IMR-90 (cell line): ENCODE data around the gene SAA1. TPM values are rescaled to one million over a fixed set of nuclear protein-coding genes. Genes with fewer than 3 reads are reported as not detected.

Experiments used
- ATAC-seq: fragments of 200-7000 bp; cut with Tn5 transposase; 2 replicates; pipeline ENCODE4 v1.9.1; 2020; ENCODE audit warnings: low read depth, mild to moderate bottlenecking, moderate library complexity
- BruUV-seq: library from RNA; stranded (reverse); fragments of 400-500 nt; replicated peaks from 2 replicates; lab custom pipeline; 2021; lab: Mats Ljungman, UMichigan
- CTCF ChIA-PET: fragments of 300-600 bp; formaldehyde crosslinking; extraction: SDS; loops from one replicate; lab custom pipeline; 2021; ENCODE audit warnings: antibody characterized with exemption; lab: Yijun Ruan, JAX
- POLR2A ChIA-PET: fragments of 300-600 bp; sonication (Branson Sonifier 250); formaldehyde crosslinking; loops from one replicate; lab custom pipeline; 2022; ENCODE audit warnings: antibody characterized with exemption; ENCODE audit not compliant: unreplicated experiment; lab: Charles Lee
- DNase-seq: peaks from one replicate; pipeline ENCODE4 v3.0.0; 2013
- H2AFZ ChIP-seq: replicated peaks from 2 replicates; pipeline ENCODE3; 2013; ENCODE audit warnings: low read length, mild to moderate bottlenecking; ENCODE audit not compliant: poor library complexity
- H2AK5ac ChIP-seq: 2 replicates; pipeline ENCODE4 v1.6.1; 2013; ENCODE audit warnings: low read depth, low read length, inconsistent platforms
- H2AK9ac ChIP-seq: replicated peaks from 2 replicates; pipeline ENCODE3; 2013; ENCODE audit warnings: mild to moderate bottlenecking, low read depth, low read length, moderate library complexity; ENCODE audit not compliant: poor library complexity
- H2BK120ac ChIP-seq: 2 replicates; pipeline ENCODE4 v1.6.1; 2013; ENCODE audit warnings: low read depth, low read length, inconsistent platforms
- H2BK15ac ChIP-seq: 3 replicates; pipeline ENCODE4 v1.6.1; 2013; ENCODE audit warnings: low read depth, low read length, inconsistent platforms
- H2BK20ac ChIP-seq: 2 replicates; pipeline ENCODE4 v1.6.1; 2013; ENCODE audit warnings: low read depth, mild to moderate bottlenecking, inconsistent platforms, low read length, moderate library complexity
- H2BK5ac ChIP-seq: 2 replicates; pipeline ENCODE4 v1.6.1; 2013; ENCODE audit warnings: mild to moderate bottlenecking, low read depth, low read length, inconsistent platforms; ENCODE audit not compliant: poor library complexity, severe bottlenecking
- H3K14ac ChIP-seq: replicated peaks from 2 replicates; pipeline ENCODE4 v1.6.1; 2013; ENCODE audit warnings: low read depth, low read length, inconsistent platforms
- H3K18ac ChIP-seq: 2 replicates; pipeline ENCODE4 v1.6.1; 2013; ENCODE audit warnings: low read depth, low read length, control low read depth
- H3K23ac ChIP-seq: 2 replicates; pipeline ENCODE4 v1.6.1; 2013; ENCODE audit warnings: low read depth, low read length, inconsistent platforms
- H3K27ac ChIP-seq: 2 replicates; pipeline ENCODE4 v1.5.1; 2013; ENCODE audit warnings: mild to moderate bottlenecking, control low read depth, low read length; ENCODE audit not compliant: insufficient read depth
- H3K27me3 ChIP-seq: 2 replicates; pipeline ENCODE4 v1.6.1; 2013; ENCODE audit warnings: low read length; ENCODE audit not compliant: control insufficient read depth, insufficient read depth
- H3K36me3 ChIP-seq: 2 replicates; pipeline ENCODE4 v1.6.1; 2013; ENCODE audit warnings: low read length, mixed read lengths; ENCODE audit not compliant: control insufficient read depth, insufficient read depth
- H3K4ac ChIP-seq: 2 replicates; pipeline ENCODE4 v1.6.1; 2013; ENCODE audit warnings: low read depth, low read length, inconsistent platforms
- H3K4me1 ChIP-seq: 2 replicates; pipeline ENCODE4 v1.6.1; 2013; ENCODE audit warnings: low read length, mixed read lengths; ENCODE audit not compliant: control insufficient read depth, insufficient read depth
- H3K4me2 ChIP-seq: 2 replicates; pipeline ENCODE4 v1.6.1; 2013; ENCODE audit warnings: low read depth, mild to moderate bottlenecking, control low read depth, low read length, moderate library complexity
- H3K4me3 ChIP-seq: 2 replicates; pipeline ENCODE4 v1.5.1; 2013; ENCODE audit warnings: low read depth, mild to moderate bottlenecking, control low read depth, low read length, moderate library complexity; ENCODE audit not compliant: insufficient read depth
- H3K56ac ChIP-seq: 2 replicates; pipeline ENCODE4 v1.6.1; 2013; ENCODE audit warnings: low read length, inconsistent platforms; ENCODE audit not compliant: insufficient read depth; ENCODE audit errors: extremely low read depth
- H3K79me1 ChIP-seq, 2 experiments: 2 replicates each; pipeline ENCODE4 v1.6.1; 2013; ENCODE audit warnings: low read length in 2 of 2, inconsistent platforms in 1 of 2, low read depth in 1 of 2
- H3K9ac ChIP-seq: 2 replicates; pipeline ENCODE4 v1.6.1; 2013; ENCODE audit warnings: low read depth, low read length, control low read depth
- H3K9me1 ChIP-seq: 2 replicates; pipeline ENCODE4 v1.6.1; 2013; ENCODE audit warnings: low read length, inconsistent platforms; ENCODE audit not compliant: insufficient read depth
- H3K9me3 ChIP-seq: 2 replicates; pipeline ENCODE4 v1.6.1; 2013; ENCODE audit warnings: low read length; ENCODE audit not compliant: control insufficient read depth, insufficient read depth
- H4K20me1 ChIP-seq: 2 replicates; pipeline ENCODE4 v1.6.1; 2013; ENCODE audit warnings: low read length, inconsistent platforms; ENCODE audit not compliant: insufficient read depth
- H4K5ac ChIP-seq: 2 replicates; pipeline ENCODE4 v1.6.1; 2013; ENCODE audit warnings: mild to moderate bottlenecking, low read depth, low read length, control low read depth
- H4K8ac ChIP-seq, 2 experiments: 2 replicates each; pipeline ENCODE4 v1.6.1; 2013; ENCODE audit warnings: low read depth in 2 of 2, low read length in 2 of 2, control low read depth in 1 of 2, inconsistent platforms in 1 of 2
- H4K91ac ChIP-seq: 2 replicates; pipeline ENCODE4 v1.6.1; 2013; ENCODE audit warnings: low read depth, low read length, inconsistent platforms; ENCODE audit not compliant: insufficient read depth
- BHLHE40 ChIP-seq: fragments of 150-350 bp; IDR thresholded peaks from 2 replicates; pipeline ENCODE4 v1.6.1; 2016; ENCODE audit warnings: mild to moderate bottlenecking, low read depth, low read length
- MAFK ChIP-seq: IDR thresholded peaks from 2 replicates; pipeline ENCODE4 v1.6.1; 2012; ENCODE audit warnings: low read depth, low read length, improper control_type of control experiment
- MAZ ChIP-seq: IDR thresholded peaks from 2 replicates; pipeline ENCODE4 v1.6.1; 2012; ENCODE audit warnings: low read depth, mild to moderate bottlenecking, low read length, improper control_type of control experiment, moderate library complexity, borderline replicate concordance
- RAD21 ChIP-seq: IDR thresholded peaks from 2 replicates; pipeline ENCODE4 v1.6.1; 2012; ENCODE audit warnings: low read length, improper control_type of control experiment
- WGBS, 2 experiments: methylation state at CpG; one replicate each; pipeline versions ENCODE4 v1.1.5 to v1.1.7; 2013; ENCODE audit warnings: missing lambda C conversion rate in 2 of 2; ENCODE audit not compliant: insufficient read length in 1 of 2; ENCODE audit errors: extremely low coverage in 2 of 2; 5-methylcytosine and 5-hydroxymethylcytosine counted together
- dilution Hi-C: fragments of 300-500 bp; cut with HindIII; formaldehyde crosslinking; loops from one replicate; pipeline ENCODE4 v1.14.3; 2018; ENCODE audit warnings: low sequenced_read_pairs; ENCODE audit not compliant: unreplicated experiment
- in situ Hi-C: fragments of 300-500 bp; cut with MboI; formaldehyde crosslinking; loops from 3 replicates; pipeline ENCODE4 v1.14.3; 2019; ENCODE audit warnings: low sequenced_read_pairs, inconsistent platforms, mixed read lengths
- intact Hi-C: fragments of 100-400 bp; cut with micrococcal nuclease; formaldehyde crosslinking; loops from 2 replicates; pipeline ENCODE4 v1.10.0; 2022
- polyA plus RNA-seq, 3 experiments: library from polyadenylated mRNA; depleted of rRNA; stranded (reverse); fragments of >200 nt; gene quantifications; 2 replicates each; pipeline ENCODE4 v1.2.3, GENCODE V29; 2012; ENCODE audit warnings: low replicate concordance in 1 of 3
- total RNA-seq: library from RNA; depleted of rRNA; stranded (reverse); fragments of >200 nt; gene quantifications from 2 replicates; pipeline ENCODE4 v1.2.3, GENCODE V29; 2012
- TF ChIP-seq, protein P1 (sequence below): conservative IDR thresholded peaks from 2 replicates; pipeline ENCODE4 v1.5.1; 2012; ENCODE audit warnings: mild to moderate bottlenecking, low read depth, low read length, improper control_type of control experiment
- TF ChIP-seq, protein P2 (sequence below): fragments of 150-350 bp; IDR thresholded peaks from 2 replicates; pipeline ENCODE4 v1.6.1; 2017; ENCODE audit warnings: mild to moderate bottlenecking, antibody characterized with exemption, low read length, low read depth

Gene SAA1
- total and polyA plus RNA-seq, 2 of the 4 experiments (the other 2 are of a cell fraction), result not detected

DNA sequence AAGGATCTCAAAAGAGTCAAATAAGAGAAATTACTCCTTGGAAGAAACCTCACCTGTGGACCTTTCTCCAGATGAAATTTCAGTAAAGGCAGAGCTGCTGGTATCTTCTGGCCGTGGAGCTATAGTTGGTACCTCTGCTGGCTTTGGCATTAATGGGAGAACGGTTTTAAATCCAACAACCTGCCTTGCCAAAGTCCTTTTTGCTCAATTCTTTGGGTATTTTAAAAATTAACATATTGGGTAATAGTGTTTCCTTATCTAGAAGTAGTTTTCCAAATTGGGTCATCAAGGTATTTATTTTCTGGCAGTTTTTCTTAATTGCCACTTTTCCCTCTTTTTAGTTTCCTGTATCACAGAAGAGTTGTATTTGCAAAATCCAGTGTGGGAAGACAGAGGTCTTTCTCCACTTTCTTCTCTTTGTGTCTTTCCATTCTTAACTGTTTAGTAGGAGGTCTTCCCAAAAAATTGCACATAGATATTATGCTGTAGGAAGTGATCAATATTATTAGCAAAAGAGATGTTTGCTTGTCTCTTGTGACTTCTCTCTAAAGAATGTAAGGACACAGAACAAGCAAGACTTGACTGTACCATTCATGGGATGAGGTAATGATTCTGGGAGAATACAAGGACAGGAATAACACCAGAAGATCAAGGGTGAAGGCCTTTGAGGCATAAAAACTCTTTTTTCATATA is 29.3 kb upstream of the SAA1 start, which contains the start of gene SAA4:
Gene SAA4, minus strand, starts transcription at position 139 of the 693 bp plus-strand sequence. CDS start 876 bp downstream, outside the sequence.
- DNase-seq, result no peak
- no peaks in the 10 kb centered on the region for H3K9me3 ChIP-seq
- TF ChIP-seq, protein P1, sequence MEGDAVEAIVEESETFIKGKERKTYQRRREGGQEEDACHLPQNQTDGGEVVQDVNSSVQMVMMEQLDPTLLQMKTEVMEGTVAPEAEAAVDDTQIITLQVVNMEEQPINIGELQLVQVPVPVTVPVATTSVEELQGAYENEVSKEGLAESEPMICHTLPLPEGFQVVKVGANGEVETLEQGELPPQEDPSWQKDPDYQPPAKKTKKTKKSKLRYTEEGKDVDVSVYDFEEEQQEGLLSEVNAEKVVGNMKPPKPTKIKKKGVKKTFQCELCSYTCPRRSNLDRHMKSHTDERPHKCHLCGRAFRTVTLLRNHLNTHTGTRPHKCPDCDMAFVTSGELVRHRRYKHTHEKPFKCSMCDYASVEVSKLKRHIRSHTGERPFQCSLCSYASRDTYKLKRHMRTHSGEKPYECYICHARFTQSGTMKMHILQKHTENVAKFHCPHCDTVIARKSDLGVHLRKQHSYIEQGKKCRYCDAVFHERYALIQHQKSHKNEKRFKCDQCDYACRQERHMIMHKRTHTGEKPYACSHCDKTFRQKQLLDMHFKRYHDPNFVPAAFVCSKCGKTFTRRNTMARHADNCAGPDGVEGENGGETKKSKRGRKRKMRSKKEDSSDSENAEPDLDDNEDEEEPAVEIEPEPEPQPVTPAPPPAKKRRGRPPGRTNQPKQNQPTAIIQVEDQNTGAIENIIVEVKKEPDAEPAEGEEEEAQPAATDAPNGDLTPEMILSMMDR, result no peak
- TF ChIP-seq BHLHE40 (no peak), MAZ (no peak), MAFK (no peak), RAD21 (no peak)
- TF ChIP-seq, protein P2, sequence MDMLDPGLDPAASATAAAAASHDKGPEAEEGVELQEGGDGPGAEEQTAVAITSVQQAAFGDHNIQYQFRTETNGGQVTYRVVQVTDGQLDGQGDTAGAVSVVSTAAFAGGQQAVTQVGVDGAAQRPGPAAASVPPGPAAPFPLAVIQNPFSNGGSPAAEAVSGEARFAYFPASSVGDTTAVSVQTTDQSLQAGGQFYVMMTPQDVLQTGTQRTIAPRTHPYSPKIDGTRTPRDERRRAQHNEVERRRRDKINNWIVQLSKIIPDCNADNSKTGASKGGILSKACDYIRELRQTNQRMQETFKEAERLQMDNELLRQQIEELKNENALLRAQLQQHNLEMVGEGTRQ, result no peak
- H2BK5ac ChIP-seq, result no peak within 1 kb of the TSS
- no peak within 1 kb of the TSS; the same call in 1 of the 2 replicates for H3K56ac ChIP-seq
- WGBS, 2 experiments, result no CpG with 5 or more reads among the region's 2 CpGs
- H3K9me1 ChIP-seq, result no peaks in the 10 kb centered on the region
- H3K36me3 ChIP-seq, result no peaks in the 10 kb centered on the region
- ATAC-seq, result no peak
- H3K9ac ChIP-seq, result no peak within 1 kb of the TSS
- H3K18ac ChIP-seq, result no peak within 1 kb of the TSS
- H3K14ac ChIP-seq, result no peak within 1 kb of the TSS
- H4K91ac ChIP-seq, result no peak within 1 kb of the TSS
- no peak within 1 kb of the TSS for H3K27ac ChIP-seq
- peaks cover 7% of the 10 kb centered on the region for H3K27me3 ChIP-seq
- no peak within 1 kb of the TSS for H2AK9ac ChIP-seq
- H3K23ac ChIP-seq, result no peak within 1 kb of the TSS
- no peak within 1 kb of the TSS for H4K5ac ChIP-seq
- in situ Hi-C loops (no loop called here), intact Hi-C loops (no loop called here), dilution Hi-C loops (no loop called here)
- no peak within 1 kb of the TSS for H3K4me3 ChIP-seq
- H3K4ac ChIP-seq, result no peak within 1 kb of the TSS
- ChIA-PET POLR2A (no interaction called here), CTCF (no interaction called here)
- H2BK20ac ChIP-seq, result no peak within 1 kb of the TSS
- BruUV-seq, result no TSS peak
- H3K4me2 ChIP-seq, result no peak within 1 kb of the TSS
- H2BK120ac ChIP-seq, result no peak within 1 kb of the TSS
- no peak within 1 kb of the TSS for H2AK5ac ChIP-seq
- no peak within 1 kb of the TSS for H2AFZ ChIP-seq
- no peaks in the 10 kb centered on the region for H3K79me1 ChIP-seq
- no peaks in the 10 kb centered on the region for H3K4me1 ChIP-seq
- H2BK15ac ChIP-seq, result no peak within 1 kb of the TSS
- H4K20me1 ChIP-seq, result no peaks in the 10 kb centered on the region
- no peak within 1 kb of the TSS for H4K8ac ChIP-seq
